ENCODE results near the gene KRT12.
"Not testable (repeated sequence)": the region's sequence is repeated elsewhere in the genome, so short reads cannot be mapped to it uniquely, and the experiment has no call there.

The KRT12 gene

DNA sequence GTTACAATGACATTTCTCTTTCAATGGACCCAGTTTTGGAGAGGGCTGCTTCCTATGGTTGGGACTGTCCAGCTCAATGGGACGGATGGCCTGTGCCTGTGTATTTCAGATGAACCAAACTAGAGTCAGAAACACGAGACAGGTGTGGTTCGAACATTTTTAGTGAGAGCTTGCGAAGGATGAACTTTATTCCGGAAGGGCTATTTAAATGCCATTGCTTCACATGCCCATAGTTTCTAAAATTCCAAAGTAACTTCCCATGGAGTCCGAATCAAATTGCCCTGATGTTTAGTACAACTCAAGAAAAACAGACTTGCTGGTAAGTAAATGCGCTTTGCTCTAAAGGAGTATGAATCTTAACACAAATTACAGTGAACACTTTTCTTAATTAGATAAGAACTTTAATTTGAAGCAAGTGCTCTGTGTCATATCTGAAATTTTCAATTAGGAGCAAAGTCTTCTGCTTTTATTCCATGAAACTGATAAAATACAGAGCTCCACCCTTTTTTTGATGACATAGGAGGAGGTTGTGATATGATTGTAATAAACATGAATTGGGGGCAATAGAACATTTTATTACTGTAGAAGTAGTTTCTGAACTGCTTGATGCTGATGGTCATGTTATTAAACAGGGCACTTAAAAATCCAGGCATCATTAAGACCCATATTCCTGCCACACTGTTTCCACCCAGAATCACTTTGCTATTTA is 16.8 kb upstream of the KRT12 start:
- no peak for DNase-seq

DNA sequence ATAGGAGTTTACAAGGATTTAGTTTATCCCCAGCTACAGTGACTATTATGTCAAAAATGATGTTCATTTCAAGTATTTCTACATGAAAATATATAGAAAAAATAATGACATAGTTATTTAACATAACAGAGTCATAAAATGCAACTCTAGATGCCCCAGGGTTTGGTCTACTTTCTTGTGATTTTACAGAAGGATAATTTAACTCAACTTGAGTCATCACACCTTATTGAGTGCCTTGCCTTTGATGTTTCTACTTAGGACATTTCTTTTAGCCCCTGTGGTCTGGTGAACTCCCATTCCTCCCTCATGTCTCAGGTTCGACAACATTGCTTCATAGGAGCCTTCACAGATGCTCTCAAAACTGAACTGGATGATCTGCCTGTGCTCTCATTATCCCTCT is 16.0 kb upstream of the KRT12 start:
- DNase-seq: no peak

DNA sequence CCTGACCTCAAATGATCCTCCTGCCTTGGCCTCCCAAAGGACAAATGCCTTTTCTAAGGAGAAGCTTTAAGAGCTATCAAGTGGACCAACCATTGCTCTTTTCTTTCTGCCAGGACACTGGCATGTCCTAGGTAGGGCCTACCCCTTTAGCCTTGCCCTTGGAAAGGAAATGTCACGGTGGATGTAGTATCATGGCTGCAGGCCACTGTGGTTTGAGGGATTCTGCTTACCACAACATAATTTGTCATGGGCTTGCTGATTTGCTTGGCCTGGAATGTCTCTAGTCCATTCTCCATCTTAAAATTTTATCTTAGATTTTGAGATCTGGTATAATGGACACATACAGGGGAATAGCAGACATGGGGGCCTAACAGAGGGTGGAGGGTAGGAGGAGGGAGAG is 12.0 kb upstream of the KRT12 start:
- DNase-seq: no peak

DNA sequence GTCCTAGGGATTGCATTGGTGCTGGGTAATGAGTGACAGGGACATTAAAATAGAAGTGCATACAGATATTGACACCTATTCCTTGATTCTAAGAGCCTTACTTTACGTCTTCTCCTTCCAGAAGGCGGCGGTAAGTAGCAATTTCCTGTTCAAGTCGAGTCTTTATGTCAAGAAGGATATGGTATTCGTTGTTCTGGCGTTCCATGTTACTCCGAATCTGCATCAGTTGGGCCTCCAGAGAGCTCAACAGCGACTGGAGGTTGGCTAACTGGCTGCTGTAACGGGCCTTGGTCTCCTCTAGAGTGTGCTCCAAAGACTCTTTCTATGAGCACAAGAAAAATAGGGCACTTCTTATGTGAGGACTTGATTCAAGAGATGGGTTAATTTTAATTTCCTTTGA is 11.0 kb upstream of the KRT12 start:
- DNase-seq: no peak

DNA sequence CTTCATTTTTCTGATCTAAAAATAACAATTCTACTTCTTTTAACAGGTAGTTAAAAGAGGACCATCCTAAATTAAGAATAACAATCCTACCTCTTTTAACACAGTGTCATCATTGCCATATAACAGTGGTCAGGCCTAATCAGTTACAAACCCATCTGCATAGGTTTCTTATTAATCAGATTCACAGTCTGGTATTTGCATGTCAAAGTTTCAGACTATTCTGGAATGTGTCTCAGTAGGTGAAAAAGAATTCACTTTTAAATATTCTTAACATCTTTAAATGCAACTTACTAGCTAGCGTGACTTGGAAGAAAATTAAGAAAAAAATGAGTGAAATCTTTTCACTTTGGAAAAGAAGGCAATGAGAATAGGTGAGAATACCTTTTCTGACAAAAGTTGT is 6.8 kb upstream of the KRT12 start:
- no peak for DNase-seq

DNA sequence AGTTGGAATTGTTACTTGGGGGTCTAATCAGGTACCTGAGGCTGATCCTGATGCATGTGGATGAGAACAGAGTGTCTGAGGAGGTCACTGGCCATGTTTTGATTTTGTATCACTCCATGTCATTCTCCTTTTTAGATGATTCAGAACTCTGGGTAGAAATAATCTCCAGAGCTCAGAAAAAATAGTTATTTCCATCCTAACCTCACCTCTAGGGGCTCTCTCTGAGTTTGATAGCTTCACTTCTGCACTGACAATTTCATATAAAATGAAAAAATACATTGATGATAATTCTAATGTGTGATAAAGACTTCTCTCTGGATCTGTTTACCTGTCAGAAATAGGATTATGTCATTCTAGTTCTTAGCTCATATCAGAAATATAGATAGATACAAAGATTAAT is 6.2 kb upstream of the KRT12 start:
- DNase-seq: no peak

DNA sequence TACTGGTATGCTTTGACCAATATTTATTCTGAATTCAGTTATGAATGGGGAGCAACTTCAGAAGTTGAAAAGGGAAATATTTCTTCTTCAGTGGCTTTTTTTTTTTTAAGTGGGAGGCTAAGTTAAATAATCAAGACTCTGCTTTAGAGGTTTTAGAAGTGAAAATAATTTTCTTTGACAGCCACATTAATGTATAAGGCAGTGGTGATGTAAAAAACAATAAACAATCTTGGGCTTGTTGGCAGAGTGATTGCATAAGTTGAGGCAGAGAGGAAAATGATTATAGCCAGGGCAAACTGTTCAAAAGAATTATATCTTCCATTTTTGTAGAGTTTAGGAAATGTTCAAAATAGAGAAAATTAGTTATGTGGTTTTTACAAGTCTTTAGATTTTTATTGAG is 5.4 kb upstream of the KRT12 start:
- DNase-seq: no peak

DNA sequence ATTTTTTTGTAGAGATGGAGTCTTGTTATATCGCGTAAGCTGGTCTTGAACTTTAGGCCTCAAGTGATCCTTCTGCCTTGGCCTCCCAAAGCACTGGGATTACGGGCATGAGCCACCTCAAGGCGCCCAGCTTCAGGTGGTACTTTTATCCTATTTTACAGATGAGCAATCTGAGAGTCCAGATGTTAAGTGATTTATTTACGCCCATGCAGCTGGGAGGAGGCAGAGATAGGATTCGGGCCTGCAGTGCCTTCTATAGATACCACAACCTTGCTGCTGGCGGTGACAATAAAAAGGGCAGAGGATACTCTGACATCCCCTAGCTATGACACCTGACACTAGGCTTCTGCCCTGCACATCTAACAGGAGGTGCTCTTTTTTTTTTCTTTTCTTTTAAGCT is 4.3 kb upstream of the KRT12 start:
- no peak for DNase-seq

DNA sequence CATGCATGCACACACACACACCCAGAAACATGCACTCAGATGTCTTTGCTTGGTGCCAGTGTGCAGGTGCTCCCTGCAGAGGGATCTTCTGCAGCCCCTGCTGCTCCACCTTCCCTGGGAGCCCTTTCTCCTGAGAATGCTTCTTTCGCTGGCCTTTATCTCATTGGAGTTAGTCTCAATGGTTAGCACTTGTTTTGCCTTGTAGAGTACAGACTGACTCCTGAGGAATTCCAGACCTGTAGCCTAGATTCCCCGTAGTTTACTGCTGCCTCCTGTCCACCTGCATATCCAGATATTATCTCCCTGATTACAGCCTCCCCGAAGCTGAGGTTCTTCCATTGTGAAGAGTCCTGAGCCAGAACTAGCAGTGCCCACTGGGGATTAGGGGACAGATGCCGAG is 3.1 kb upstream of the KRT12 start:
- DNase-seq: no peak

DNA sequence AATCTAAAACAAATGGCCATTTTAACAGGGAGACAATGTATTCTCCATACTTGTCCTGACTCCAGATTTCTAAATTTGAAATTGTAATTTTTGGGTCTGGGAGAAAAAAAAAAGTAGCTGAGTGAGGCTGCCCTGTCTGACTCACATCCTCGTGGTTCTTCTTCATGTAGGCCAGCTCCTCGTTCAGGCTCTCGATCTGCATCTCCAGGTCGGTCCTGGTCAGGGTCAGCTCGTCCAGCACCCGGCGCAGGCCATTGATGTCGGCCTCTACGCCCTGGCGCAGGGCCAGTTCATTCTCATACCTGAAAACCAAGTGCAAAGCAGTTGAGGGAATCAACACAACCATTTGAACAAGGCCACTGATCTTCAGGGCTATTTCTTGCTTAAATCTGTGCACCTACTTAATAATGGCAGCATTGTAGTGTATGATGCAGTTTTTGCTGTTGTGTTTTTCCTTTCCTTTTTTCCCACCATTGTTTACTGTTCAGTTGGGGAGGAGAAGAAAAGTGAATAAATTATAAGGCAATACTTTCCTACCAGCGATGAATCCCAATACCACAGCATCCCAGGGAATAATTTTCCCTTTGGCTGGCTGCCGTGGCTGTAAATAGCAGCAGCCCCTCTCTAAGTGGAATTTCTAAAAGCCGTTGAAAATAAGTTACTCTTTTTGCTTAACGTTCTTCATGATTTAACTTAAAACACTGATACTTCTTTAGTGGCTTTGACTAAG is 2.2 kb downstream of the KRT12 start:
- no peak for DNase-seq

DNA sequence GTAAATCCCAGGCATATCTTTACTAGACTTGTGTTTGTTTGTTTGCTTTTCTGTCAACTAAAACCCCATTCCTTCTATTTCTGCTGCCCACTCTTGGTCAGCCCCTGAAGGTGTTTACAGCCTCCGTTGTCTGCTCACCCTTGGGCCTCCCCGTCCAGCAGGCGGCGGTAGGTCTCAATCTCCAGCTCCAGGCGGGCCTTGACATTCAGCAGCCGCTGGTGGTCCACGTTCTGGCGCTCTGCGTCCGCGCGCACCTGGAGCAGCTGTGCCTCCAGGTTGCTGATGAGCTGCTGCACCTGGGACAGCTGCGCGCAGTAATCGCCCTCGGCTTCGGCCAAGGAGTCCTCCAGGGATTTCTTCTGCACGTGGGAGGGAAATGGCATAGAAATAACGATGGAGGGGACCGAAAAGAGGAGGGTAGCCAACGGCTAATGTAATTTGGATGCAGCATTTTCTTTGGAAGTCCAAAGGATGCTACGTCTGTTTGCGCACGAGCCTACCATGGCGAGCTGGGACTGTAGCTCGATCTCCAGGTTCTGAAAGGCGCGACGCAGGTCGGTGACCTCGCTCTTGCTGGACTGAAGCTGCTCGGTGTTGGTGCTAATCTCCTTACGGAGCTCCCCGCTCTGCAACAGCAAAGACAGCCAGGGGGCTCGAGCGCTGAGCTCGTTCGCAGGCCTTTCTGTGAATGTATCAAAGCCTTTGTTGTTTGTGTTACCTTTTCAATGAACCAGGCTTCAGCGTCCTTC is 3.9 kb downstream of the KRT12 start:
- DNase-seq: no peak

DNA sequence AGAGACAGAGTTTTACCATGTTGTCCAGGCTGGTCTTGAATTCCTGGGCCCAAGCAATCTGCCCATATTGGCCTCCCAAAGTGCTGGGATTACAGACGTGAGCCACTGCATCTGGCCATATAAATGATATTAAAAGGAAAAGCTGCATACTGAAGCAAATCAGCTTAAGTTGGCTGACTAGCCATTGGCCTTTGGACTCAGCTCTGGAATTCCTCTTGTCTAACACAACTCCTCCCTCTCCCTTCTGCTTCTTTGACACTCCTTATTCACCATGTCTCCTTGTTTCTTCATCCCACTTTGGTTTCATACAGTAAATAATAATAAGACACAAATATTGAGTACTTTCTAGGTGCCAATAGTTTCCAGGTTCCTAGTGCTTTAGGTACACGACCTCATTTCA is 7.5 kb downstream of the KRT12 start:
- no peak for DNase-seq

DNA sequence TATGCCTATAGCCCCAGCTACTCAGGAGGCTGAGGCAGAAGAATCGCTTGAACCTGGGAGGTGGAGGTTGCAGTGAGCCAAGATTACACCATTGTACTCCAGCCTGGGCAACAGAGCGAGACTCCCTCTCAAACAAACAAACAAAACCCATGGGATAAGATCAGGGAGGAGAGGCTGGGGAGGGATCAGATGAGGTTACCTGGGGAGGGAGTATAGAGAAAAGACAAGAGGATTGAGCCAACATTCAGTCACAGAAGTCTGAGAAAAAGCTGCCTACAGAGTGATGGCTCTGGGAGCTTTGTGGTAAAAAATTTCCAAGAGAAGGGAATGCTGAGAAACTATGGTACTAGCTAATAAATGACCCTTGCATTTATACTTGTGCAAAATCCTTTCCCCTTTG is 8.4 kb downstream of the KRT12 start:
- DNase-seq: not testable (repeated sequence)

DNA sequence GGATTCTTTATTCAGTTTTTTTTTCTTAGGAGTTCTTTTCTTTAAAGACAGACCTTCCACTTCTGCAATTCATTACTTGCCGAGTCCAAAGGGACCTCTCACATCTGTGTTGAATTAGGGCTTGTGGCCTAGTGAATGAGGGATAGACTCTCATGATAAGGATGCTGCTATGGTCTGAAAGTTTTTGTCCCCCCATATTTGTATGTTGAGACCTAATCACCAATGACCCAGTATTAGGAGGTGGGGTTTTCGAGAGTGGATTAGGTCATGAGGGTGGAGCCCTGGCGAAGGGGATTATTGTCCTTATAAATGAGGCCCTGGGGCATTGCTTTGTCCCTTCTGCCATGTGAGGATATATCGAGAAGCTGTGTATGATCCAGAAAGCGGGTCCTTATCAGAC is 9.5 kb downstream of the KRT12 start:
- no peak for DNase-seq

DNA sequence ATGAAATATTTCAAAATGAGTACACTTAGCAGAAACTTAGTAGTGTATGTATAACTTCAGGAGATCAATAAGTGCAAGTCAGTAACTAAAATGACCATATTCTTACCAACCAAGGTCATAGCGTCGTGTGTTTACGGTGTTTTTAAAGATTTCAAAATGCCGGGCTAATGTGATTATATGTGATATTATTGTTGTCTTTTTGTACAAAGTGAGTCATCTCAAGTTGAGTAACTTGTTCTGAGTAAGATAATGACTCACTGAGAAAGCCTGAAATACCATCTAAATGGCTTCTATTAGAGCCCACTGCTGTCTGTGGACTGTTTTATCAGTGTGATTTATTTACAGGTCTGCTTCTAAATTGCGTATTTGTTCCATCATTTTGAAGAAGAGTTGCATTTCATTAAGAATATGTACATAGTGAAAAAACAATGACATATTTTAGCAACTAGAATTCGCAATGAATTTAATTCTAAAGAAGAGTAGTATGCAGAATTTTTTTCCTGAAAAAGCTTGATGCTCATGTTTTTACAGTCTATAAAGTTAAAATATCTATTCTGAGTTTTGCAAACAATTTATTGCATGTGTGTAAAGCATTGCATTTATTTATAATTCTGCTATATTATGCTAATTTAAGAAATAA is 12.7 kb downstream of the KRT12 start:
- DNase-seq: no peak

DNA sequence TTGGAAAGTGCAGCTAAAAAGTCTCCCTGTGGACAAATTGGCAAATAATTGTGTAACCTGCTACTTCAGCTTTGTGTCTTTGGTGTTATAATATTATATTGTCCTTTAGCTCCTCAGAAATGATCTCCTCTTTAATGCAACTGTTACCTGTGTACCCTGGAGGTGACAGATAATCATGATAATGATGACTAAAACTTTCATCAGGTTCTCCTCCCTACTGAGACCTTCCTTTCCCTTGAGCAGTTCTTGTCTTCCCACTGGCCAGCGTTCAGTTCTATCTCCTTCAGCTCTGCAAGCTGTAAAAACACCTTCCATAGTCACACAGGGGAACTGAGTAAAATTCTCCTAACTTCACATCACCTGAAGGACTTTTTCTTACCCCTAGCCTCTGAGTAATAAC is 14.7 kb downstream of the KRT12 start:
- DNase-seq: no peak

DNA sequence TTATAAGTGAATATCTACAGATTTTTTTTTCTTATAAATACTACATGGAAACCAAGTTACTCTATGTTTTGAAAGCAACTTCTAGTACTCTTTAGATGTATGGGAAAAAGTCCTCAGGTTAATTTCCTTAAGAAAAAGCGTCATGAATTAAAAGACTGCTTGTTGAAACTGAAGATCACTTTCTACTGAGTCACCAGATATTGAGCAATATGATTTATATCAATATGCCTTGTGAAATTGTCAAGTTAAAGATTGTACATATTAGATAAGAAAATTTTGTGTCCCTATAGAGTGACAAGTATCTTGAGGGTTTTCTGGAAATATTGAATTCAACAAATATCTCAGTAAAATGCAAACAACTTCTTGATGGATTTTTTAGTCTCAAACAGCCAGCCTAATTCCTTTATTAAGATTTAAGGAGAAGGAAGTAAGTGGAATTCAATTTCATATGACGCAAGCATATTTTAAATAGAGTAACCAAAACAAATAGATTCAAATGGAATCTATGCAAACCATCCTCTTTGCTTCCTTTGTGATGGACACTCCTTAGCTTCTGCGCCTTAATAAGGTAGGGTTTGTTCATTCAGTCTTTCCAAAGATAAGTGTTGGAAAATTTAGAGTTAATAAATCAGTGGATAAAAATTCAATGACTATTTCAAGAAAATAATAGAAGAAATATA is 16.6 kb downstream of the KRT12 start:
- no peak for DNase-seq

DNA sequence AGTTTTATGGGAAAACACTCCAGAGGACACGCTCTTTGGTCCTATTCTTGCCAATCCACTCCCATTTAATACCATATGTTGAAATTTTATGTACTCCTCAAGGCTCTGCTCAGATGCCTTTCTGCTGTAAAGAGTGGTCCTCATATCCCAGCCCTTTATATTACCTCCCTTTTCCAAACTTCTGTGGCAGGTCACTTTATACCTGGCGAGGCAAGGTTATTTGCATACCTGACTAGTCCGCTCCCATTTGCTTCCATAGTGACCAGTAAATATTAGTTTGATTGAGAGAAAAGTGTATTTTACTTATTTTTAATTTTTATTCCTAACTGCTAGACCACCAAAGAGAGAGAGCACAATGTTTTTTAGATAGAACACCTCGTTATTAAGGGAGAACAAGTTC is 17.3 kb downstream of the KRT12 start:
- no peak for DNase-seq

DNA sequence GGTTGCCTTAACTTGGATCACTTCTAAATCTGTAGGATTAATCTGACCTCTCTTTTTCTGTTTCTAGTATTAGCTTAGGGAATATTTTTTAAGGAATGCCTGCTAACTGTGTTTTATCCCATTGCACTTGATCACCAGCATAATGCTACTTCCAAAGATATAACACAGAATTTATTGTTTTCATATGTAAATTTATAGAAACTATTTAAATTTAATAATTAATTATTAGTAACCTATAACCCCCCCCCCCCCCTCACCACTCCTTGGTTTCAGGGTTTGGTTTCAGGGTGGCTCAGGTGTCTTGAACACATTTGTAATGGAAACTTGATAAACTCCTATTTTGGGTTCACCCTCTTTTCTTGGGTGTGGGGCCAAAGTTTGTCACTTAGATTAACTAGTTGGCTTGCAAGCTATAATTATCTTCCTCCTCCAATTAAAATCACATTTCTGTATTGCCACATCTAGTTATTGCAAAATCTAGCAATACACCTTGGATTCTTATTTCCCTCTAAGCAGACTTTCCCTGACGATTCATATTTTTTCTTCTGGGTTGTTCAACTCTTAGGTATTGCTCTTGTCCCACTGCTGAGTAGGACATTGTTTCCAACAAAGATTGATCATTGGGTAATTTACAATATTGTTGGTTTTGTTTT is 18.3 kb downstream of the KRT12 start:
- DNase-seq: no peak

DNA sequence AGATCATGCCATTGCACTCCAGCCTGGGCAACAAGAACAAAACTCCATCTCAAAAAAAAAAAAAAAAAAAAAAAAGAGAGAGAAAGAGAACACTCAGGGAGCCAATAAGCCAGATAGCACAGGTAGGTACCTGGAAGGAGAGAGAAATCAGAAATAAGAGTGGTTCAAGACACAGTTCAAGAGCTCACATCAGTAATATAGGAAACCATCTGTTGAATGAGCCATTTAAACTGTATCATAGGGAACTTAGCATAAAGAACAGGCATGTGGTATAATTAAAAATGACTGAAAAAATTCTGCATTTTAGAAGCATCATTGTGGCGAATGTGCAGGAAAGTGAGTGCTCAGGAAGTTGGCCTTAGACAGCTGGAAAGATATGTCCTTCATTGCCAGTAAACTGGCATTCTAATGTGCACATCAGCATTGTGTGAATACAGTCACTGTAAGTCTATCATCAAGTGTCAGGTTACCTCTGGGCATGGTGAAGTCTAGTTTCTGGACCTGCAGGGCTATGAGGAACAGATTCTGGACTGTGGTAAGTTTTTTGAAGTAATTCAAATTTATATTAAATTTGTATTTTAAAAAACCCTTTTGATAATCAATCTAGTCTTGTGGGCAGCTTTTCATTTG is 20.4 kb downstream of the KRT12 start:
- no peak for DNase-seq

DNA sequence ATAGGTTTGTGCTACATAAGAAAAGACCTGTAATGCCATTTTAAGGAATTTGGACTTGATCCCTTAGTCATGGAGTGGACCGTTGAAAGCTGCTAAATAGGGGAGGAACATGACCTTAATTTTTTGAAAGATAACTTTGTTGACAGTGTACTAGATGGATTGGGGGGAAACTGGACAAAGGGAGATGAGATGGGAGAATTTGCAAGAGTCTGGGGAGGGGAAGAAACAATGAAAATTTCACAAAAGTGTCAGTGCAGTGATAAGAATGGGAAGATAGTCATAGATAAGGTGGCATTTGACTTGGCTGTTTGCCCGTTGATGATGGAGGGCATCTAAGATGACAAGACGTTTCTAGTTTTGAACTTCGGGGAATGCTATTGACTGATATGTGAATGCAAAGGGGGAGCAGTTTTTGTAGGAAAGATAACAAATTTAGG is 22.3 kb downstream of the KRT12 start:
- no peak for DNase-seq

DNA sequence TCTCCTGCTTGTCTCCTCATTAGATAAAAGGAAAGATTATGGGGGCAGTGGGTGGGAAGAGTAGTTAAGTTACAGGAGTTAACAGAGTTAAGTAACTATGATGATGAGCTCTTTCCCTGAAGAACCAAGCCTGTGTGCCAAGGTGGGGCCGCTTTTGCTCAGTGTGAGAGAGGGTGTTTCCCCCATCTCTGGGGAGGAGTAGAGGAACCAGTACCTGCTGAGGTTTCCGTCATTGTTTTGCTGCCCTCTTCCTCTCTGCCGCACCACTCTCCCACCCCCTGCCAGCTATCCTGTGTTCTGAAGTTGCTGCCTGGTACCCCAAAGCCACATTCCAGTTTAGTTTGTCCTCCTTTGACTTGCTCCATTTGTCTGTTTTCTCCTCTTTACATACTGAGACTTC is 23.8 kb downstream of the KRT12 start:
- DNase-seq: no peak

Measured in NK-92 treated with Interleukin-12 subunit alpha and Interleukin-12 subunit beta, amount 100 ng/mL, for 24 hours (cell line).